Prostate gland (tissue), 2 donors: Measurements from ENCODE around the gene MYO1B. TPM values are rescaled to one million over a fixed set of nuclear protein-coding genes. Genes with fewer than 3 reads are reported as not detected.

Source experiments
- DNase-seq: peaks from one replicate; pipeline ENCODE4 v3.0.0-alpha.2; 2019; ENCODE audit warnings: low spot score
- H3K27ac ChIP-seq, 2 donors: fragments of 200-600 bp; sonication (generic); 2 replicates each; pipeline ENCODE4 v1.5.1; 2017 to 2019
- H3K27me3 ChIP-seq: fragments of 200-600 bp; sonication (generic); replicated peaks from 2 replicates; pipeline ENCODE4 v1.5.1; 2019; ENCODE audit not compliant: insufficient read depth
- H3K36me3 ChIP-seq, 2 donors: fragments of 200-600 bp; sonication (generic); 1 replicate in 1 of 2; 2 replicates in 1 of 2; pipeline versions ENCODE4 v1.5.1 to v1.8.1; 2017 to 2019
- H3K4me1 ChIP-seq: fragments of 200-600 bp; sonication (generic); replicated peaks from 2 replicates; pipeline ENCODE4 v1.5.1; 2019
- H3K4me3 ChIP-seq, 2 donors: fragments of 200-600 bp; sonication (generic); 2 replicates each; pipeline ENCODE4 v1.5.1; 2017 to 2019
- H3K9me3 ChIP-seq: fragments of 200-600 bp; sonication (generic); 2 replicates; pipeline ENCODE4 v1.5.1; 2017
- POLR2A ChIP-seq: fragments of 450-650 bp; IDR thresholded peaks from one replicate; pipeline ENCODE4 v1.6.1; 2016; ENCODE audit warnings: antibody characterized with exemption, mild to moderate bottlenecking
- POLR2AphosphoS5 ChIP-seq: sonication (generic); formaldehyde crosslinking; IDR thresholded peaks from one replicate; pipeline ENCODE4 v1.6.1; 2017; ENCODE audit warnings: antibody characterized with exemption
- WGBS: methylation state at CpG from one replicate; pipeline ENCODE4 v1.1.5; 2018; 5-methylcytosine and 5-hydroxymethylcytosine counted together
- intact Hi-C: fragments of 100-400 bp; cut with DNase I; formaldehyde crosslinking; loops from one replicate; pipeline ENCODE4 v1.14.2; 2022
- total RNA-seq, 2 donors: library from RNA; depleted of rRNA; stranded (reverse); fragments of >200 nt; gene quantifications; one replicate each; pipeline ENCODE4 v1.1.0, GENCODE V29; 2016
- TF ChIP-seq, protein P1 (sequence below), 4 experiments: fragments of 200-600 bp in 2 of 4; fragments of 450-650 bp in 2 of 4; sonication (generic) in 2 of 4; IDR thresholded peaks; 1 replicate in 3 of 4; 2 replicates in 1 of 4; pipeline ENCODE4 v1.5.1; 2016 to 2019; ENCODE audit warnings: antibody characterized with exemption in 4 of 4, mild to moderate bottlenecking in 2 of 4, moderate library complexity in 2 of 4

The MYO1B gene
- total RNA-seq, 2 donors from 2014 or later, result 22.4 to 38.3 TPM

DNA sequence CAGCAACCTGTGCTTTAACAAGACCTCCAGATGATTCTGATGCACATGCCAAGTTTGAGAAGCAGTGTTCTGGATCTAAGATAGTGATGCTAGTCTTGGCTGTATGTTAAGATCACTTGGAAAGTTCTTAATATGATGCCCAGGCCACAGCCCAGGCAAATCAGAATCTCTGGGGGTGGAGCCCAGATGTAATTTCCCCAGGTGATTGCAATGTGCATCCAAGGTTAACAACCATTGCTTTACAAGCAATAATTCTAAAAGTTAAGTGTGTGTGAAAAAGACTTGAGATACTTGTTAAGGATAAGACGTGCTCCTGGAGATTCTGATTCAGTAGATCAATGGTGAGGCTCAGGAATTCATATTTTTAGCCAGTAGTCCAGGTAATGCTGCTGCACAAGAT is 44.3 kb upstream of the MYO1B start:
- Histone ChIP-seq H3K4me1 (no peaks in the 10 kb centered on the region), H3K36me3 (no peaks in the 10 kb centered on the region), H3K4me3 (no peak overlapping the region), H3K27me3 (no peaks in the 10 kb centered on the region), H3K9me3 (no peaks in the 10 kb centered on the region), H3K27ac (no peak overlapping the region)
- 100% methylated on average over 1 of the region's 1 CpG for WGBS
- TF ChIP-seq POLR2A (no peak), POLR2AphosphoS5 (no peak)
- TF ChIP-seq, protein P1, sequence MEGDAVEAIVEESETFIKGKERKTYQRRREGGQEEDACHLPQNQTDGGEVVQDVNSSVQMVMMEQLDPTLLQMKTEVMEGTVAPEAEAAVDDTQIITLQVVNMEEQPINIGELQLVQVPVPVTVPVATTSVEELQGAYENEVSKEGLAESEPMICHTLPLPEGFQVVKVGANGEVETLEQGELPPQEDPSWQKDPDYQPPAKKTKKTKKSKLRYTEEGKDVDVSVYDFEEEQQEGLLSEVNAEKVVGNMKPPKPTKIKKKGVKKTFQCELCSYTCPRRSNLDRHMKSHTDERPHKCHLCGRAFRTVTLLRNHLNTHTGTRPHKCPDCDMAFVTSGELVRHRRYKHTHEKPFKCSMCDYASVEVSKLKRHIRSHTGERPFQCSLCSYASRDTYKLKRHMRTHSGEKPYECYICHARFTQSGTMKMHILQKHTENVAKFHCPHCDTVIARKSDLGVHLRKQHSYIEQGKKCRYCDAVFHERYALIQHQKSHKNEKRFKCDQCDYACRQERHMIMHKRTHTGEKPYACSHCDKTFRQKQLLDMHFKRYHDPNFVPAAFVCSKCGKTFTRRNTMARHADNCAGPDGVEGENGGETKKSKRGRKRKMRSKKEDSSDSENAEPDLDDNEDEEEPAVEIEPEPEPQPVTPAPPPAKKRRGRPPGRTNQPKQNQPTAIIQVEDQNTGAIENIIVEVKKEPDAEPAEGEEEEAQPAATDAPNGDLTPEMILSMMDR (IDR thresholded peaks at IDR 0.05), result no peak
- DNase-seq, result no peak
- intact Hi-C loops, result no loop called here

DNA sequence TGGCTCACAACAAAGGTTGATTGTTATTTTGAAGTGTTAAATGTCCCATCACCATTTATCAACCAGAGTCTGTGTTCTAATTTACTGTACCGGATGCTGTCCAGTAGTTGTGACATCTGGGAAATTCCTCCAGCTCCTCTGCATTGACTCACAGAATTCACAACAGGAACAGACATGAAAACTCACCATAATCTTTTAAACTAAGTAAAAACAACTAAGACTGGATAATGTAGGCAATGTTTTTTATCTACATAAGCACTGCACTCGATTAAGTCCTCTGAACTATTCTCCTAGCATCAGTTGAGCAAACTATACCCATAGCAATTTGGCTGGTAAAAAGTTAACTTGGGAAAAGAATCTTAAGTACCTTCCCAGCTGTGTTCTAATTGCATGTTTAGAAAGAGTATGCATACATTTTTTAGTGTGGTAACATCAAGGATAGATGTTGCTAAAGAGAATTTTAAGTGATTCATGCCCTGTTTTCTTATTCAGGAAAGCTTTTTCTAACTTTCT is 42.9 kb upstream of the MYO1B start:
- Histone ChIP-seq H3K36me3 (no peaks in the 10 kb centered on the region), H3K4me1 (no peaks in the 10 kb centered on the region), H3K9me3 (no peaks in the 10 kb centered on the region), H3K4me3 (no peak overlapping the region), H3K27ac (no peak overlapping the region), H3K27me3 (no peaks in the 10 kb centered on the region)
- TF ChIP-seq POLR2AphosphoS5, result no peak
- no peak for TF ChIP-seq POLR2A
- TF ChIP-seq, protein P1 (IDR thresholded peaks at IDR 0.05), result no peak
- 27% methylated on average over 2 of the region's 2 CpGs for WGBS
- intact Hi-C loops, result no loop called here
- DNase-seq, result no peak

DNA sequence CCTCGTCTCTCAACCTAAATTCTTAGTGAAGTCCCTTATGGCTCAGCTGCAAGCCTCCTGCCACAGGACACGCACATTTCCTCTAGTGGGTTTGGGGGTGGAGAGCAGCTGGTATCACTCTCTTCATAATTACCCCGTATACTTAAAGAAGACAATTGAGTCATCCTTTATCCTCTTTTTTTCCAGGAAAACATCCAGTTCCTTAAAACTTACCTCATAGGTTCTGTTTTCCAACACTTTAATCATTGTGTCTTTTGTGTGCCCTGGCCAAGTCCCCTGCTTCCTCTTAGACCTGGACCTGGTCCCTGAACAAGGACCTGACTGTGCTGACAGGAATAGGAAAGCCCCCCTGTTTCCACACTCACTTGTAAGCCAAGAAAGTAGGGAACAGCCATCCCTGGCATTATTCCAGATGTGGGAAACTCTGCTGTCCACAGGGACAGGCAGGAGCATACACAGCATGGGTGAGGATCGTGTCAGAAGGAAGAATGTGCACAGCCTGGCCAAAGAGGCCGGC is 42.3 kb upstream of the MYO1B start:
- WGBS, result 44% methylated on average over 5 of the region's 5 CpGs
- DNase-seq, result no peak
- no peak for TF ChIP-seq POLR2AphosphoS5
- TF ChIP-seq POLR2A, result no peak
- TF ChIP-seq, protein P1 (IDR thresholded peaks at IDR 0.05), result no peak
- Histone ChIP-seq H3K27me3 (no peaks in the 10 kb centered on the region), H3K27ac (no peak overlapping the region), H3K4me3 (no peak overlapping the region), H3K4me1 (no peaks in the 10 kb centered on the region), H3K9me3 (no peaks in the 10 kb centered on the region), H3K36me3 (no peaks in the 10 kb centered on the region)
- intact Hi-C loops, result no loop called here

DNA sequence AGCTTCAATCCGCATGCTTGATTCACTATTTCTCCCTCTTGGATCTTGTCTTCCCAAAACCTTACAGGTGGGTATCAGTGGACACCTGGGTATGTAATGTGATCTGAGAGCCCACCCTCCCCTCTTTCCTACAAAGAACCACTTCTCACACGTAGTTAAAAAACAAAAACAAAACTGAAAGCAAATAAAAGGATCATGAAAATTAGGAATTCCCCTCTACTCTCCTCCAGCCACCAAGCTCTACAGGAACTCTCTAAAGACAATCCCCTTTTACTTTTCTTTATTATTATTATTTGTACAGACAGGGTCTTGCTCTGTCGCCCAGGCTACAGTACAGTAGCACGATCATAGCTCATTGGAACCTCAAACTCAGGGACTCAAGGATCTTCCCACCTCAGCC is 40.8 kb upstream of the MYO1B start:
- no peak overlapping the region for H3K27ac ChIP-seq
- no peak for DNase-seq
- intact Hi-C loops, result no loop called here
- H3K27me3 ChIP-seq, result no peaks in the 10 kb centered on the region
- no peak overlapping the region for H3K4me3 ChIP-seq
- no peak for TF ChIP-seq POLR2AphosphoS5
- no peak for TF ChIP-seq POLR2A
- TF ChIP-seq, protein P1 (IDR thresholded peaks at IDR 0.05), result no peak
- no peaks in the 10 kb centered on the region for H3K36me3 ChIP-seq
- no peaks in the 10 kb centered on the region for H3K4me1 ChIP-seq
- WGBS, result 83% methylated on average over 4 of the region's 4 CpGs
- H3K9me3 ChIP-seq, result no peaks in the 10 kb centered on the region
